Measurements from ENCODE around the gene TBL1X.

Gene TBL1X

DNA sequence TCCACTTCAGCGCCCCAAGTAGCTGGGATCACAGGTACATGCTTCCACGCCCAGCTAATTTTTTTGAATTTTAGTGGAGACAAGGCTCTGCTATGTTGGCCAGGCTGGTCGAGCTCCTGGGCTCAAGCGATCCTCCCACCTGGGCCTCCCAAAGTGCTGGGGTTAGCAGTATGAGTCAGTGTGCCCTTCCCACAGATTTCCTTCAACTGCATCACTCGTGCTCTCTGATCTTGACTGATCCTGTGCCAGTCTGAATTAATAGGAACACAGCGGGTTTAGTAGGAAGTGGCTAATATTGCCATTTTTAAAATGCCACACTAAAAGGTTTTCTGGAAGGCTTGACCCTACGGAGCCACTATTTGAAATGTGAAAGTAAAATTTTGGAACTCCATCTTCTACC lies 317.1 kb downstream of the TBL1X start:
- DNase-seq: no peak

DNA sequence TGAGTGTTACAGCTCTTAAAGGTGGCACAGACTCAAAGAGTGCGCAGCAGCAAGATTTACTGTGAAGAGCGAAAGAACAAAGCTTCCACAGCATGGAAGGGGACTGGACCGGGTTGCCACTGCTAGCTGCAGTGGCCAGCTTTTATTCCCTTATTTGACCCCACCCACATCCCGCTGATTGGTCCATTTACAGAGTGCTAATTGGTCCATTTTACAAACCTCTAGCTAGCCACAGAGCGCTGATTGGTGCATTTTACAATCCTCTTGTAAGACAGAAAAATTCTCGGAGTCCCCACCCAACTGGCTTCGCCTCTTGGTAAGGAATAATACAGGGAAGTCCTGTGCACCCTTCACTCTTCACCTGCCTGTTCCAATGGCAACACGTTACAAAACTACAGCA lies 319.5 kb downstream of the TBL1X start:
- no peak for DNase-seq

DNA sequence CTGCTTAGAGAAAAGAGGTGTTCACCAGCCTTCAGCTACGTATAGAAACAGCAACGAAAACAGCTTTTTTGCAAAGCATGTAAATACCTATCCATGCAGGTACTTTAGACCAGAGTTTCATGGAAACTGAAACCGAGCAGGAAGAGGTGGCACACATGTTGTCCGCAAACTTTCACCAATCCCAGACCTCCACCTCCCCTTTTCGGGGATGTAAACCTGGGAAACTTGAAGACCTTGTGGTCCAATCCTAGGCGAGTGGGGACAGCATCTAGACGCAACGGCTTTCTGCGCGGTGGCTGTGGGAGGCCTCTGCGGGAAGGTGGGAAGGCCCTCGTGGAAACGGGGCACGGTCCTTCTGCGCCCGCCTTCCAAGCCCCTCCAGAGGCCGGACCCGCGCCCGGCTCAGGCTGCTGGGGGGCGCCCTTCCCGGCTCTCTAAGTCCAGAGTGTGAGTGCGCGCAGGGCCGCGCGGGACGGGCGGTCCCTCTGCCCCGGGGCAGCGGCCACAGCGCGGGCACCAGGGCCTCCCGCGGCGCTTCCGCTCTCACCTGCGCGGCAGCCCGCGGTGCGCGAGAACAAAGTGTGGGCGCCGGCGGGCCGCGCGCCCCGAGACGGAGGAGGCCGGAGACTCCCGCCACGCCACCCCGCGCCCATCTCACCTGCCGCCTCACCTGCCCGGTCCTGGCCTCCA lies 320.5 kb downstream of the TBL1X start:
- DNase-seq: no peak

DNA sequence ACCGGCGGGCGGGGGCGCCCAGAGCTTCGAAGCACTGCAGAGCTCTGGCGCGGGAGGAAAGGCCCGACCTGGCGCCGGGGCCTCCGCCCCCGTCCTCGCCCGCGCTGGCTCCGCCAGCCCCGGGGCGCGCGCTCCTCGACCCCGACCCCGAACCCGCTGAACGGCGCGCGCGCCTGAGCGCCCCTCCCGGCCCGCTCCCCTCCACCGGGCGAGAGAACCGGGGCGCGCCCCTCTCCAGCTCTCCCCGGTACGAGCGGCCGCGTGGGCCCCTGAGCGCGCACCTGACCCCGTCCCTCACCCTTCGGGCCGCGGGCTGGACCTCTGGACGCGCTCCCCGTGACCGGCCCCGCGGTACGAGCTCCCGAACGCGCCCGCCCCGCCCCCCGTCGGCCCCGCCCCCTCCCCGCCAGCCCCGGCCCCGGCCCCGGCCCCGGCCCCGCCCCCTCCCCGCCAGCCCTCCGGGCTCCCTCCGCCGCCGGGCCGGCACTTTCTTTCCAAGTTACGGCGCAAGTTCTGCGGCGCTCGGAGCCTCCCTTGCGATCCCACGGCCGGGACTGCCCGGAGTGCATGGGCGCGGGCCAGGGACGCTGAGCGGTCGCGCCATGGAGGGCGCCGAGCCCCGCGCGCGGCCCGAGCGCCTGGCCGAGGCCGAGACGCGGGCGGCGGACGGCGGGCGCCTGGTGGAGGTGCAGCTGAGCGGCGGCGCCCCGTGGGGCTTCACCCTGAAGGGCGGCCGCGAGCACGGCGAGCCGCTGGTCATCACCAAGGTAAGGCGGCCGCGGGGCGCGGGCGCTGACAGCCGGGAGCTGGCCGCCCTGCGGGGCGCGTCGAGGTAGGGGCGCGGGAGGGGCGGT lies 321.3 kb downstream of the TBL1X start, which contains the start of gene SHROOM2:
SHROOM2 (plus strand) TSS at position 486 of the 854 bp plus-strand sequence; CDS start at position 603, 117 bp downstream.
- peak; percentile 18 for DNase-seq

GRCh38 chrX:9786798-9787635 lies 322.2 kb downstream of the TBL1X start:
- no peak for DNase-seq

DNA sequence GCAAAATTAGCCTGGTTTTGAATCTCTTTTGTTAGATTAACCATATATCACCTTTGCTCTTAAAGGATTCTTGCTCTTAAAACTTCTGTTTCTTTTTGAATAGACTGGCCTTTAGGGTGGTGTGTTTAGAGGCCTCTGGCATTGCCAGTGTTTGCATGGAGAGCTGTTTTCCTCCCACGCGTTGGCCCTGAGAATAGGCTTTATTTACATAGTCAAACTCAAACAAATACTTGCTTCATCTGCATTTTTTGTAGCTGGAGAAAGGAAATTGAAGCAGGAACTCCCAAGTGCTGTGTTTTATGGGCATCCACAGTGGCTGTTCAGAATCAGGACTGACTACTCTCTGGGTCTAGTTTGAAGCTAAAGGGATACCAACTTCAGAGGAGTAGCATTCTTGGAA lies 324.1 kb downstream of the TBL1X start:
- DNase-seq: no peak

DNA sequence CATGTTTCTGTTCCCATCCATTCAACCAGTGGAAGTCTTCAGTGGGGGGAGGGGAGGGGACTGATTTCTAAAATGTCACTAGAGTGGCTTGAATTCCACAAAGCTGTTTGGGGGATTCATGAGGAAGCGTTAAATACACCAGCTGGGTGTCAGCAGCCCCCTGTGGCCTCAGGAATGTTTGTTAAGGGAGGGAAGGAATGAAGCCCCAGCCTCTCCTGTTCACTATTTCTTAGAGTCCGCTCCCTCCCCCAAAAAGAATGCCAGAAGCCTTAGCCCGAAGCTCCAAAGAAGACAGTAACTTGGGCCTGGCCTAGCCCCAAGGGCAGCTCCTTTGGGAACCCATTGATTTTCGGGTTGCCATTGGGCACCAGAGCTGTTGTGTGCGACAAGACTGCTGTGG lies 324.7 kb downstream of the TBL1X start:
- no peak for DNase-seq

Data from stimulated activated CD8-positive, alpha-beta memory T cell treated with anti-CD3 and anti-CD28 coated beads, Interleukin-4, amount 100 ng/mL, for 48 hours (primary cell).